Astrocyte (in vitro differentiated cells and primary cell): ENCODE measurements around the gene LSM12. TPM values are rescaled to one million over a fixed set of nuclear protein-coding genes. Genes with fewer than 3 reads are reported as not detected.
"Not testable (repeated sequence)": the region's sequence is repeated elsewhere in the genome, so short reads cannot be mapped to it uniquely, and the experiment has no call there.

Experiments used
- DNase-seq: peaks from one replicate; pipeline ENCODE4 v3.0.0-alpha.2; 2010; ENCODE audit warnings: low read depth
- FAIRE-seq: peaks from 2 replicates; lab custom pipeline; 2011; peaks lifted over from hg19 to GRCh38; lab: Jason Lieb, UNC
- H2AFZ ChIP-seq: 2 replicates; pipeline ENCODE4 v1.6.0; 2012; ENCODE audit warnings: low read depth, low read length, inconsistent platforms
- H3K27ac ChIP-seq: 2 replicates; pipeline ENCODE4 v1.5.1; 2011; ENCODE audit warnings: low read depth, low read length, inconsistent platforms
- H3K27me3 ChIP-seq: 2 replicates; pipeline ENCODE4 v1.6.0; 2011; ENCODE audit warnings: low read length, inconsistent platforms; ENCODE audit not compliant: insufficient read depth
- H3K36me3 ChIP-seq: 2 replicates; pipeline ENCODE4 v1.5.1; 2011; ENCODE audit warnings: low read length, inconsistent platforms; ENCODE audit not compliant: insufficient read depth
- H3K4me1 ChIP-seq: 2 replicates; pipeline ENCODE4 v1.5.1; 2011; ENCODE audit warnings: low read length, inconsistent platforms; ENCODE audit not compliant: insufficient read depth
- H3K4me2 ChIP-seq: 2 replicates; pipeline ENCODE4 v1.6.0; 2012; ENCODE audit warnings: low read length, inconsistent platforms
- H3K4me3 ChIP-seq: 2 replicates; pipeline ENCODE4 v1.5.1; 2011; ENCODE audit warnings: low read depth, mild to moderate bottlenecking, low read length, inconsistent platforms; ENCODE audit not compliant: insufficient read depth
- H3K79me2 ChIP-seq: 2 replicates; pipeline ENCODE4 v1.6.0; 2012; ENCODE audit warnings: mild to moderate bottlenecking, low read length, inconsistent platforms; ENCODE audit not compliant: insufficient read depth
- H3K9ac ChIP-seq: 2 replicates; pipeline ENCODE4 v1.6.0; 2012; ENCODE audit warnings: mild to moderate bottlenecking, low read length, inconsistent platforms
- H3K9me3 ChIP-seq: 2 replicates; pipeline ENCODE4 v1.5.1; 2012; ENCODE audit warnings: low read depth, mild to moderate bottlenecking, low read length, inconsistent platforms; ENCODE audit not compliant: insufficient read depth
- H4K20me1 ChIP-seq: 2 replicates; pipeline ENCODE4 v1.6.0; 2012; ENCODE audit warnings: low read length, inconsistent platforms; ENCODE audit not compliant: insufficient read depth
- H3K27ac Mint-ChIP-seq: one replicate; pipeline ENCODE4 v1.8.0; 2021; ENCODE audit warnings: mild to moderate bottlenecking, mixed read lengths; ENCODE audit not compliant: unreplicated experiment
- H3K27me3 Mint-ChIP-seq: one replicate; pipeline ENCODE4 v1.8.0; 2021; ENCODE audit warnings: low read depth, mixed read lengths; ENCODE audit not compliant: unreplicated experiment
- H3K36me3 Mint-ChIP-seq: one replicate; pipeline ENCODE4 v1.8.0; 2021; ENCODE audit warnings: low read depth, mixed read lengths; ENCODE audit not compliant: unreplicated experiment
- H3K4me1 Mint-ChIP-seq: one replicate; pipeline ENCODE4 v1.8.0; 2021; ENCODE audit warnings: low read depth, mixed read lengths; ENCODE audit not compliant: unreplicated experiment
- H3K4me3 Mint-ChIP-seq: one replicate; pipeline ENCODE4 v1.8.0; 2021; ENCODE audit warnings: mild to moderate bottlenecking, moderate library complexity, mixed read lengths; ENCODE audit not compliant: unreplicated experiment
- H3K9me3 Mint-ChIP-seq: one replicate; pipeline ENCODE4 v1.8.0; 2021; ENCODE audit warnings: mild to moderate bottlenecking, mixed read lengths; ENCODE audit not compliant: unreplicated experiment
- CTCF ChIP-seq: IDR thresholded peaks from 2 replicates; pipeline ENCODE4 v1.5.1; 2011; ENCODE audit warnings: low read depth, mild to moderate bottlenecking, inconsistent platforms, low read length, moderate library complexity; ENCODE audit not compliant: insufficient read depth
- EZH2 ChIP-seq: IDR thresholded peaks from 2 replicates; pipeline ENCODE4 v1.6.1; 2012; ENCODE audit warnings: mild to moderate bottlenecking, low read length, inconsistent platforms; ENCODE audit not compliant: insufficient read depth
- total RNA-seq: library from RNA; stranded (reverse); gene quantifications from 2 replicates; pipeline ENCODE4 v1.2.1, GENCODE V29; 2021

LSM12 gene
- total RNA-seq, 1 donor from 2014 or later, result 90.5 TPM

DNA sequence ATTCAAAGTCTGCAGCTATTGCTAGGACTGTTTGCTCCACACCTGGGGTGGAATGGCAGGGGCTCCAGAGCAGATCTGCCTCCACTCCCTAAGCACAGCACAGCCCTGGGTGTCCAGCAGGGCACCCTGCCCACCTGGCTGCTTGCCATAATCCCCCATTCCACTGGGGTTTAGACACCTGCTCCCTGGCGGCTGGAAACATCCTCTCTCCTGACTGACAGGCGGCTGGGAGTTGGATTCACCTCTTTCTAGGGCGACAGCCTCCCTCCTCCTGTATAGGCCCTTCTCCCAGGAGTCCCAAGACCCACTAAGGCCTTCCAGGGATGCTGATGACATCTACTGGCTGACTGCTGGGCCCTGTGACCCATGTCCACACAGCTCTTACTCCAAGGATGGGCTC, 39.0 kb upstream of the LSM12 start:
- no peaks in the 10 kb centered on the region for H3K9me3 Mint-ChIP-seq
- H3K27me3 ChIP-seq, result no peaks in the 10 kb centered on the region
- H3K27me3 Mint-ChIP-seq, result peaks cover 6% of the 10 kb centered on the region
- no peak overlapping the region for H3K4me2 ChIP-seq
- peaks cover 5% of the 10 kb centered on the region for H3K36me3 Mint-ChIP-seq
- TF ChIP-seq CTCF (no peak), EZH2 (no peak)
- H3K4me3 Mint-ChIP-seq, result no peak overlapping the region
- peaks cover 41% of the 10 kb centered on the region for H3K79me2 ChIP-seq
- no peak overlapping the region for H2AFZ ChIP-seq
- no peak overlapping the region for H3K4me3 ChIP-seq
- peaks cover 17% of the 10 kb centered on the region for H3K4me1 Mint-ChIP-seq
- FAIRE-seq (no peak), DNase-seq (no peak)
- H3K27ac Mint-ChIP-seq, result no peak overlapping the region
- peaks cover 36% of the 10 kb centered on the region for H3K4me1 ChIP-seq
- H3K36me3 ChIP-seq, result no peaks in the 10 kb centered on the region
- peaks cover 43% of the 10 kb centered on the region for H4K20me1 ChIP-seq
- H3K27ac ChIP-seq, result no peak overlapping the region
- H3K9ac ChIP-seq, result no peak overlapping the region
- H3K9me3 ChIP-seq, result no peaks in the 10 kb centered on the region

DNA sequence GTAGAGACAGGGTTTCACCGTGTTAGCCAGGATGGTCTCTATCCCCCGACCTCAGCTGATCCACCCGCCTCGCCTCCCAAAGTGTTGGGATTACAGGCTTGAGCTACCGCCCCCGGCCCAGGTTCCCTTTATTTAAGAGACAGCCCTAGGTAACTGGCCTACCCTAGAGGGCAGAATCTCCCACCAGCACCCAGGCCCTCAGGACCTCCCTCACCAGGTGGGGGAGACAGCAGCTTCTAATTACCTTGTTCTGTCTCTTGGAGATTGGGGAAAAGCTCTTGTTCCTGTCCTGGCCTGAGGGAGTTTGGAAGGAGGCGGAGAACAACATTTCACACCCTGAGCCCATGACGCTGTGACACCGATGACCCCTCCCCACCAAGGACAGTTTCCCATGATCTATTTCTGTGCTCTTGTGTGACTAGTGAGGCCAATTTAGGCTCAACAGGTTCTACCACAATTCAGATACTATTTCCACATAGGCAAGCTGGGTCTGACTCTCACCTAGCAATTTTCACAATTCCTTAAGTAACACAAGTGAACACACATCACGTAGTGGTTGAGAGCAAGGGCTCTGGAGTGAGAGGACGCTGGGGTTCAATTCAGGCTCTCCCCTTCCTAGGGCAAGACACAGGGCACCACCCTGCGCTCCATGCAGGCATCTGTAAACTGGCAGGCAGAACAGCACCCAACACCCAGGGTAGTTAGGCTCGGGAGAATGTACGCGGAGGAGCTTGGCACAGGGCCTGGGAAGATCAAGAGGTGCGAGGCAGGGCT, 36.6 kb upstream of the LSM12 start:
- no peak overlapping the region for H3K4me2 ChIP-seq
- no peak for TF ChIP-seq CTCF
- no peak for TF ChIP-seq EZH2
- peaks cover 29% of the 10 kb centered on the region for H4K20me1 ChIP-seq
- peak overlapping the region; percentile 58 for H3K27ac Mint-ChIP-seq
- no peak for FAIRE-seq
- DNase-seq, result no peak
- H3K27me3 Mint-ChIP-seq, result peaks cover 6% of the 10 kb centered on the region
- H3K36me3 Mint-ChIP-seq, result peaks cover 5% of the 10 kb centered on the region
- no peaks in the 10 kb centered on the region for H3K36me3 ChIP-seq
- H2AFZ ChIP-seq, result no peak overlapping the region
- no peak overlapping the region for H3K4me3 ChIP-seq
- peaks cover 14% of the 10 kb centered on the region for H3K4me1 ChIP-seq
- H3K9me3 Mint-ChIP-seq, result no peaks in the 10 kb centered on the region
- no peak overlapping the region for H3K9ac ChIP-seq
- H3K27ac ChIP-seq, result no peak overlapping the region
- H3K4me1 Mint-ChIP-seq, result peaks cover 7% of the 10 kb centered on the region
- H3K79me2 ChIP-seq, result peaks cover 32% of the 10 kb centered on the region
- H3K27me3 ChIP-seq, result no peaks in the 10 kb centered on the region
- H3K9me3 ChIP-seq, result no peaks in the 10 kb centered on the region
- no peak overlapping the region for H3K4me3 Mint-ChIP-seq

GRCh38 chr17:44101858-44102257, 35.4 kb upstream of the LSM12 start:
- peak overlapping the region; percentile 72 for H3K27ac Mint-ChIP-seq
- not testable (repeated sequence) for H3K4me2 ChIP-seq, H3K27ac ChIP-seq, H3K36me3 ChIP-seq, DNase-seq, H3K36me3 Mint-ChIP-seq, H3K27me3 Mint-ChIP-seq, H3K27me3 ChIP-seq, H3K9me3 Mint-ChIP-seq, H3K4me3 Mint-ChIP-seq, H2AFZ ChIP-seq, H3K9me3 ChIP-seq, FAIRE-seq, H3K4me1 Mint-ChIP-seq, H3K4me3 ChIP-seq
- Histone ChIP-seq H3K9ac (peak overlapping the region; percentile 4), H4K20me1 (peaks cover 20% of the 10 kb centered on the region), H3K79me2 (peaks cover 24% of the 10 kb centered on the region), H3K4me1 (peaks cover 13% of the 10 kb centered on the region)
